H1 (cell line): ENCODE results near the gene BNC2. TPM values are rescaled to one million over a fixed set of nuclear protein-coding genes. Genes with fewer than 3 reads are reported as not detected.

Source experiments
- CTCF ChIA-PET: fragments of 300-600 bp; sonication (Branson Sonifier 250); formaldehyde crosslinking; loops from one replicate; lab custom pipeline; 2021; ENCODE audit not compliant: partially characterized antibody; lab: Charles Lee
- POLR2A ChIA-PET: fragments of 300-600 bp; sonication (Branson Sonifier 250); formaldehyde crosslinking; loops from one replicate; lab custom pipeline; 2021; ENCODE audit warnings: inconsistent platforms; ENCODE audit not compliant: partially characterized antibody; lab: Charles Lee
- DNase-seq, 2 experiments: peaks; one replicate each; pipeline versions ENCODE4 v3.0.0 to v3.0.0-alpha.2; 2010 to 2022; ENCODE audit warnings: low spot score in 2 of 2, low read depth in 1 of 2, mixed read lengths in 1 of 2
- FAIRE-seq: peaks from 2 replicates; lab custom pipeline; 2011; peaks lifted over from hg19 to GRCh38; lab: Jason Lieb, UNC
- H2AFZ ChIP-seq: 2 replicates; pipeline ENCODE4 v1.8.1; 2012; ENCODE audit warnings: low read length, inconsistent platforms
- H2AK5ac ChIP-seq: 2 replicates; pipeline ENCODE4 v1.6.1; 2013; ENCODE audit warnings: low read depth, low read length
- H2BK120ac ChIP-seq: replicated peaks from 2 replicates; pipeline ENCODE3; 2013; ENCODE audit warnings: low read depth, low read length, inconsistent platforms
- H2BK12ac ChIP-seq: 2 replicates; pipeline ENCODE4 v1.6.1; 2013; ENCODE audit warnings: low read depth, low read length
- H2BK15ac ChIP-seq: 2 replicates; pipeline ENCODE4 v1.6.1; 2013; ENCODE audit warnings: low read length
- H2BK20ac ChIP-seq: 2 replicates; pipeline ENCODE4 v1.6.1; 2013; ENCODE audit warnings: low read length
- H2BK5ac ChIP-seq: 2 replicates; pipeline ENCODE4 v1.6.1; 2013; ENCODE audit warnings: low read depth, low read length
- H3K14ac ChIP-seq: 2 replicates; pipeline ENCODE4 v1.6.1; 2013; ENCODE audit warnings: inconsistent platforms; ENCODE audit not compliant: insufficient read length
- H3K18ac ChIP-seq: 2 replicates; pipeline ENCODE4 v1.6.1; 2013; ENCODE audit warnings: low read length; ENCODE audit errors: extremely low read depth
- H3K23ac ChIP-seq: 2 replicates; pipeline ENCODE4 v1.6.1; 2013; ENCODE audit warnings: inconsistent platforms; ENCODE audit not compliant: insufficient read length
- H3K23me2 ChIP-seq: 2 replicates; pipeline ENCODE4 v1.6.1; 2013; ENCODE audit warnings: low read depth, low read length
- H3K27ac ChIP-seq: 2 replicates; pipeline ENCODE4 v1.6.1; 2011; ENCODE audit warnings: low read depth, low read length, inconsistent platforms
- H3K27me3 ChIP-seq, 4 experiments: replicated peaks in 1 of 4; 1 replicate in 1 of 4; 2 replicates in 3 of 4; pipeline versions ENCODE4 v1.6.1 to v1.8.1; 2011 to 2013; ENCODE audit warnings: low read length in 3 of 4, mild to moderate bottlenecking in 3 of 4, inconsistent platforms in 2 of 4, mixed read lengths in 2 of 4, moderate library complexity in 1 of 4; ENCODE audit not compliant: control insufficient read depth in 3 of 4, insufficient read depth in 3 of 4; ENCODE audit errors: extremely low read depth in 1 of 4
- H3K36me3 ChIP-seq, 4 experiments: 2 replicates each; pipeline versions ENCODE4 v1.6.1 to v1.8.1; 2011 to 2013; ENCODE audit warnings: mild to moderate bottlenecking in 4 of 4, low read length in 3 of 4, moderate library complexity in 2 of 4, control low read depth in 1 of 4, inconsistent platforms in 1 of 4; ENCODE audit not compliant: insufficient read depth in 4 of 4, control insufficient read depth in 2 of 4
- H3K4ac ChIP-seq: replicated peaks from 2 replicates; pipeline ENCODE3; 2013; ENCODE audit warnings: low read length, low read depth, mixed read lengths, inconsistent platforms; ENCODE audit not compliant: insufficient read length
- H3K4me1 ChIP-seq, 4 experiments: replicated peaks in 1 of 4; 1 replicate in 1 of 4; 2 replicates in 3 of 4; pipeline versions ENCODE4 v1.6.1 to v1.8.1; 2011 to 2013; ENCODE audit warnings: low read length in 3 of 4, inconsistent platforms in 2 of 4, mixed read lengths in 1 of 4; ENCODE audit not compliant: insufficient read depth in 4 of 4, control insufficient read depth in 3 of 4
- H3K4me2 ChIP-seq, 2 experiments: 2 replicates each; pipeline versions ENCODE4 v1.6.1 to v1.8.1; 2011 to 2013; ENCODE audit warnings: low read depth in 2 of 2, low read length in 2 of 2, control low read depth in 1 of 2, inconsistent platforms in 1 of 2, mild to moderate bottlenecking in 1 of 2; ENCODE audit not compliant: insufficient read depth in 1 of 2
- H3K4me3 ChIP-seq, 4 experiments: fragments of 200-600, 300-600 bp in 1 of 4; sonication (generic), shearing (Covaris generic), sonication (Bioruptor Twin) in 1 of 4; 2 replicates each; pipeline versions ENCODE4 v1.5.1 to v1.8.1; 2011 to 2016; ENCODE audit warnings: low read length in 4 of 4, low read depth in 3 of 4, control low read depth in 2 of 4, inconsistent platforms in 2 of 4, mild to moderate bottlenecking in 2 of 4, mixed read lengths in 1 of 4, moderate library complexity in 1 of 4; ENCODE audit not compliant: insufficient read depth in 2 of 4; ENCODE audit errors: extremely low read depth in 1 of 4
- H3K56ac ChIP-seq: replicated peaks from 2 replicates; pipeline ENCODE3; 2013; ENCODE audit warnings: low read depth, mild to moderate bottlenecking, mixed read lengths, low read length, inconsistent platforms; ENCODE audit not compliant: insufficient read length
- H3K79me1 ChIP-seq: 2 replicates; pipeline ENCODE4 v1.6.1; 2013; ENCODE audit warnings: low read depth, low read length, control low read depth
- H3K79me2 ChIP-seq, 2 experiments: 2 replicates each; pipeline versions ENCODE4 v1.6.1 to v1.8.1; 2012 to 2013; ENCODE audit warnings: low read length in 2 of 2, mild to moderate bottlenecking in 2 of 2, inconsistent platforms in 1 of 2; ENCODE audit not compliant: insufficient read depth in 2 of 2, control insufficient read depth in 1 of 2
- H3K9ac ChIP-seq, 4 experiments: replicated peaks in 1 of 4; 1 replicate in 1 of 4; 2 replicates in 3 of 4; pipeline versions ENCODE4 v1.6.1 to v1.8.1; 2011 to 2013; ENCODE audit warnings: low read depth in 3 of 4, low read length in 3 of 4, control low read depth in 2 of 4, mild to moderate bottlenecking in 2 of 4, moderate library complexity in 2 of 4, inconsistent platforms in 1 of 4; ENCODE audit errors: extremely low read depth in 1 of 4
- H3K9me3 ChIP-seq, 2 experiments: 2 replicates each; pipeline versions ENCODE4 v1.6.1 to v1.8.1; 2012 to 2013; ENCODE audit warnings: mild to moderate bottlenecking in 2 of 2, moderate library complexity in 2 of 2, control low read depth in 1 of 2, inconsistent platforms in 1 of 2, low read depth in 1 of 2, low read length in 1 of 2, mixed read lengths in 1 of 2; ENCODE audit not compliant: insufficient read depth in 2 of 2
- H4K20me1 ChIP-seq, 2 experiments: replicated peaks in 1 of 2; 2 replicates each; pipeline versions ENCODE3 to v1.8.1; 2011 to 2013; ENCODE audit warnings: inconsistent platforms in 2 of 2, low read length in 2 of 2, mild to moderate bottlenecking in 1 of 2; ENCODE audit not compliant: insufficient read depth in 2 of 2, control insufficient read depth in 1 of 2
- H4K5ac ChIP-seq: 2 replicates; pipeline ENCODE4 v1.6.1; 2013; ENCODE audit warnings: low read length, low read depth, mixed read lengths, inconsistent platforms; ENCODE audit not compliant: insufficient read length
- H4K8ac ChIP-seq: 2 replicates; pipeline ENCODE4 v1.8.0; 2013; ENCODE audit warnings: mild to moderate bottlenecking, moderate library complexity, low read length, inconsistent platforms; ENCODE audit not compliant: insufficient read depth; ENCODE audit errors: extremely low read depth
- H4K91ac ChIP-seq: replicated peaks from 2 replicates; pipeline ENCODE3; 2013; ENCODE audit warnings: low read length, mixed read lengths, inconsistent platforms; ENCODE audit not compliant: insufficient read length
- BACH1 ChIP-seq: IDR thresholded peaks from 2 replicates; pipeline ENCODE4 v1.6.1; 2012; ENCODE audit warnings: low read length, improper control_type of control experiment
- CBX5 ChIP-seq: fragments of 300-800, 300-1000 bp; sonication (generic); IDR thresholded peaks from 2 replicates; pipeline ENCODE4 v1.7.1; 2016; ENCODE audit warnings: antibody characterized with exemption, low read length, low read depth
- CEBPB ChIP-seq: IDR thresholded peaks from 2 replicates; pipeline ENCODE4 v1.6.1; 2012; ENCODE audit warnings: low read depth, low read length
- CTBP2 ChIP-seq: IDR thresholded peaks from 2 replicates; pipeline ENCODE4 v1.7.0; 2011; ENCODE audit warnings: borderline replicate concordance, mild to moderate bottlenecking, moderate library complexity, mixed read lengths, low read length; ENCODE audit not compliant: insufficient read depth, insufficient read length
- GABPA ChIP-seq: IDR thresholded peaks from 2 replicates; pipeline ENCODE4 v1.6.1; 2011; ENCODE audit warnings: mild to moderate bottlenecking, low read length, moderate library complexity, borderline replicate concordance; ENCODE audit not compliant: insufficient read depth
- HDAC6 ChIP-seq: IDR thresholded peaks from one replicate; pipeline ENCODE4 v1.7.1; 2012; ENCODE audit warnings: low read depth, mild to moderate bottlenecking, inconsistent platforms, low read length, moderate library complexity
- NRF1 ChIP-seq: IDR thresholded peaks from 2 replicates; pipeline ENCODE4 v1.6.1; 2011; ENCODE audit warnings: mild to moderate bottlenecking, low read depth, low read length, improper control_type of control experiment
- RAD21 ChIP-seq, 2 experiments: IDR thresholded peaks in 1 of 2; conservative IDR thresholded peaks in 1 of 2; 2 replicates each; pipeline ENCODE4 v1.6.1; 2011; ENCODE audit warnings: low read depth in 2 of 2, low read length in 2 of 2, improper control_type of control experiment in 1 of 2, inconsistent platforms in 1 of 2, mild to moderate bottlenecking in 1 of 2, moderate library complexity in 1 of 2
- RXRA ChIP-seq: IDR thresholded peaks from 2 replicates; pipeline ENCODE4 v1.6.1; 2011; ENCODE audit warnings: low read depth, mild to moderate bottlenecking, low read length, moderate library complexity; ENCODE audit not compliant: insufficient read depth
- SIN3A ChIP-seq, 2 experiments: IDR thresholded peaks in 1 of 2; conservative IDR thresholded peaks in 1 of 2; 2 replicates each; pipeline ENCODE4 v1.6.1; 2011 to 2012; ENCODE audit warnings: low read length in 2 of 2, improper control_type of control experiment in 1 of 2, low read depth in 1 of 2, mild to moderate bottlenecking in 1 of 2
- SIX5 ChIP-seq: IDR thresholded peaks from 2 replicates; pipeline ENCODE4 v1.6.1; 2011; ENCODE audit warnings: mild to moderate bottlenecking, low read depth, low read length
- SUZ12 ChIP-seq: fragments of 200-600 bp; sonication (generic); IDR thresholded peaks from 2 replicates; pipeline ENCODE4 v1.6.1; 2012; ENCODE audit warnings: mild to moderate bottlenecking, inconsistent platforms, low read length, moderate library complexity, mixed read lengths
- WGBS, 2 experiments: shearing (Covaris generic) in 1 of 2; methylation state at CpG; one replicate each; pipeline versions ENCODE4 v1.1.6 to v1.1.7; 2013 to 2015; ENCODE audit warnings: low lambda C conversion rate in 2 of 2, mixed read lengths in 2 of 2, inconsistent platforms in 1 of 2, low coverage in 1 of 2, missing lambda C conversion rate in 1 of 2; ENCODE audit not compliant: insufficient replicate concordance in 2 of 2, insufficient coverage in 1 of 2, insufficient read length in 1 of 2; ENCODE audit errors: extremely low coverage in 1 of 2, missing lambda C conversion rate in 1 of 2; 5-methylcytosine and 5-hydroxymethylcytosine counted together
- polyA plus RNA-seq, 7 experiments: library from polyadenylated mRNA; depleted of rRNA in 3 of 7; stranded (reverse) in 5 of 7; unstranded in 2 of 7; fragments of >200 nt in 5 of 7; fragments of 200-250 nt in 2 of 7; gene quantifications; 1 replicate in 5 of 7; 2 replicates in 1 of 7; 4 replicates in 1 of 7; pipeline versions ENCODE4 v1.2.1 to v1.2.3, GENCODE V29; 2011 to 2013; ENCODE audit warnings: missing spikeins in 2 of 7, mixed read lengths in 2 of 7
- total RNA-seq: library from RNA; stranded (reverse); fragmentation: NEBNext Ultra II Directional; extraction: Animal tissue kit (Norgen Biotek cat#: 25700); gene quantifications from 2 replicates; pipeline ENCODE4 v1.2.1, GENCODE V29; 2021
- TF ChIP-seq, protein P1 (sequence below): IDR thresholded peaks from 2 replicates; pipeline ENCODE4 v1.6.1; 2011; ENCODE audit warnings: low read length, improper control_type of control experiment

BNC2 gene
- total and polyA plus RNA-seq, 2 of the 8 experiments (the other 6 are each of a cell fraction or from before 2014, with no cell fraction given): 16.0 to 26.8 TPM

DNA sequence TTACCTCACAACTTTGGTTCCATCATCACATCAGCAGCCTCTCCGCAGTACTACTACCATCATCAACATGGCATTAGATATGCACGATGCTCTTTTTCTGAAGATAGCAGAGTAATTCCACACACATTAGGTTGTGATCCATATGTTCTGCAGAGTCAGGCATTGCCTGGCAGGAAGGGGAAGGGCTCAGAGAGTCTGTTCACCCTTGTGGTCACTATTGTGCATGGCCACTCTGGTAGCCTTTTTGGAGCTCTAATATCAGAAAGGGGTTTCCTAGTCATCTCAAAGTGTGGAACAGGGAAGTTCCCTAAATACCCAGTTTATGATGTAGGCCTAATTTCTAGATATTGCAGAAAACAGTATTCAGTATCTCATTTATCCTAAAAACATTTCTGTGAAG is 373.6 kb downstream of the BNC2 start:
- Histone ChIP-seq H3K9ac (no peak overlapping the region), H4K20me1 (peaks cover 0 to 1% of the 10 kb centered on the region in 2 experiments), H3K56ac (no peak overlapping the region), H4K5ac (no peak overlapping the region), H3K36me3 (no peaks in the 10 kb centered on the region), H2AFZ (no peak overlapping the region), H2BK12ac (no peak overlapping the region), H4K91ac (no peak overlapping the region), H3K23ac (no peak overlapping the region), H3K4ac (no peak overlapping the region), H3K4me2 (no peak overlapping the region), H4K8ac (no peak overlapping the region), H3K27ac (no peak overlapping the region), H3K18ac (no peak overlapping the region), H3K14ac (no peak overlapping the region), H2BK15ac (no peak overlapping the region), H3K23me2 (no peaks in the 10 kb centered on the region), H2BK20ac (no peak overlapping the region), H3K9me3 (no peaks in the 10 kb centered on the region), H2BK5ac (no peak overlapping the region), H3K79me2 (no peaks in the 10 kb centered on the region), H3K4me1 (peaks cover 0 to 6% (median 3%) of the 10 kb centered on the region in 4 experiments; a peak in 5 of 7 replicates), H2BK120ac (no peak overlapping the region), H2AK5ac (no peak overlapping the region), H3K79me1 (peaks cover 2% of the 10 kb centered on the region), H3K4me3 (no peak overlapping the region), H3K27me3 (no peaks in the 10 kb centered on the region)
- ChIA-PET POLR2A (no interaction called here), CTCF (interaction anchor here (0.6 to 1.4 kb wide), 5 partner anchors 8 to 150 kb away, joined by 3 to 7 read pairs (median 3); no protein-coding TSS in a partner anchor)
- 89% methylated on average over 2 of the region's 2 CpGs; no CpG with 5 or more reads in 1 of the 2 experiments for WGBS, 2 experiments
- FAIRE-seq (no peak), DNase-seq (no peak)
- TF ChIP-seq GABPA (no peak), NRF1 (no peak), HDAC6 (no peak), SUZ12 (no peak), RAD21 (IDR thresholded peaks at IDR 0.05 in 1 of 2, conservative IDR thresholded peaks at IDR 0.05 in 1 of 2; ENCODE audit: low read depth in 2 of 2, low read length in 2 of 2) (peak in 1 of 2 experiments; percentile 32; a peak in 1 of 4 replicates), SIN3A (conservative IDR thresholded peaks at IDR 0.05 in 1 of 2, IDR thresholded peaks at IDR 0.05 in 1 of 2; ENCODE audit: low read depth in 1 of 2, low read length in 2 of 2) (no peak), CBX5 (no peak), BACH1 (no peak), SIX5 (no peak), RXRA (no peak), CTBP2 (no peak), CEBPB (no peak)
- TF ChIP-seq, protein P1, sequence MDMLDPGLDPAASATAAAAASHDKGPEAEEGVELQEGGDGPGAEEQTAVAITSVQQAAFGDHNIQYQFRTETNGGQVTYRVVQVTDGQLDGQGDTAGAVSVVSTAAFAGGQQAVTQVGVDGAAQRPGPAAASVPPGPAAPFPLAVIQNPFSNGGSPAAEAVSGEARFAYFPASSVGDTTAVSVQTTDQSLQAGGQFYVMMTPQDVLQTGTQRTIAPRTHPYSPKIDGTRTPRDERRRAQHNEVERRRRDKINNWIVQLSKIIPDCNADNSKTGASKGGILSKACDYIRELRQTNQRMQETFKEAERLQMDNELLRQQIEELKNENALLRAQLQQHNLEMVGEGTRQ: no peak
